Stimulated activated naive CD8-positive, alpha-beta T cell treated with anti-CD3 and anti-CD28 coated beads, Interleukin-15, amount 100 ng/mL, for 72 hours (primary cell): ENCODE data around the gene TVP23C.
"Not testable (repeated sequence)": the region's sequence is repeated elsewhere in the genome, so short reads cannot be mapped to it uniquely, and the experiment has no call there.

Source experiments
- ATAC-seq: fragments of 150-1000 bp; cut with Tn5 transposase; 2 replicates; pipeline ENCODE4 v1.10.0; 2021; ENCODE audit warnings: mild to moderate bottlenecking, moderate library complexity
- DNase-seq, 2 donors: peaks; one replicate each; pipeline ENCODE4 v3.0.0; 2021 to 2022
- H3K27ac Mint-ChIP-seq, 2 donors: one replicate each; pipeline ENCODE4 v1.8.0; 2022; ENCODE audit warnings: mild to moderate bottlenecking in 2 of 2, mixed read lengths in 2 of 2, moderate library complexity in 2 of 2
- H3K27me3 Mint-ChIP-seq: one replicate; pipeline ENCODE4 v1.8.0; 2022; ENCODE audit warnings: mixed read lengths
- H3K4me1 Mint-ChIP-seq: one replicate; pipeline ENCODE4 v1.8.0; 2022; ENCODE audit warnings: mild to moderate bottlenecking, mixed read lengths
- H3K4me3 Mint-ChIP-seq, 2 donors: one replicate each; pipeline ENCODE4 v1.8.0; 2022; ENCODE audit warnings: mild to moderate bottlenecking in 2 of 2, mixed read lengths in 2 of 2, moderate library complexity in 1 of 2
- H3K9me3 Mint-ChIP-seq, 2 donors: one replicate each; pipeline ENCODE4 v1.8.0; 2022; ENCODE audit warnings: mixed read lengths in 2 of 2

Gene TVP23C

GRCh38 chr17:15509095-15509494 is 54.2 kb downstream of the TVP23C start:
- ATAC-seq (no peak), DNase-seq (no peak)
- Mint-ChIP-seq H3K4me1 (no peaks in the 10 kb centered on the region), H3K4me3 (no peak overlapping the region), H3K27me3 (no peaks in the 10 kb centered on the region), H3K27ac (no peak overlapping the region), H3K9me3 (no peaks in the 10 kb centered on the region)

- DNase-seq (no peak), ATAC-seq (no peak)
- H3K4me3 Mint-ChIP-seq: no peak overlapping the region
- H3K9me3 Mint-ChIP-seq: no peaks in the 10 kb centered on the region
- H3K27ac Mint-ChIP-seq: no peak overlapping the region
- H3K27me3 Mint-ChIP-seq: no peaks in the 10 kb centered on the region
- H3K4me1 Mint-ChIP-seq: no peaks in the 10 kb centered on the region
Observed at GRCh38 chr17:15508466-15508865, 54.8 kb downstream of the TVP23C start.

- no peak for DNase-seq
- H3K27me3 Mint-ChIP-seq: no peaks in the 10 kb centered on the region
- ATAC-seq: no peak
- H3K4me3 Mint-ChIP-seq: no peak overlapping the region
- peaks cover 3% of the 10 kb centered on the region for H3K4me1 Mint-ChIP-seq
- H3K27ac Mint-ChIP-seq: peak overlapping the region in 1 of 2 donors; percentile 52
- H3K9me3 Mint-ChIP-seq: no peaks in the 10 kb centered on the region
Observed at GRCh38 chr17:15507896-15508295, 55.4 kb downstream of the TVP23C start.

GRCh38 chr17:15507001-15507400 is 56.3 kb downstream of the TVP23C start:
- Mint-ChIP-seq H3K4me3 (no peak overlapping the region), H3K4me1 (peaks cover 10% of the 10 kb centered on the region), H3K9me3 (no peaks in the 10 kb centered on the region), H3K27ac (no peak overlapping the region), H3K27me3 (no peaks in the 10 kb centered on the region)
- no peak for DNase-seq
- ATAC-seq: no peak

GRCh38 chr17:15505708-15506107 is 57.6 kb downstream of the TVP23C start:
- not testable (repeated sequence) for H3K4me3 Mint-ChIP-seq, H3K27ac Mint-ChIP-seq, H3K9me3 Mint-ChIP-seq, DNase-seq, ATAC-seq, H3K27me3 Mint-ChIP-seq
- peaks cover 10% of the 10 kb centered on the region for H3K4me1 Mint-ChIP-seq

- no peak for DNase-seq
- Mint-ChIP-seq H3K4me3 (no peak overlapping the region), H3K27ac (no peak overlapping the region), H3K4me1 (peaks cover 10% of the 10 kb centered on the region), H3K27me3 (no peaks in the 10 kb centered on the region), H3K9me3 (no peaks in the 10 kb centered on the region)
- ATAC-seq: no peak
Observed at GRCh38 chr17:15503731-15504130, 59.6 kb downstream of the TVP23C start.

GRCh38 chr17:15502369-15503112 is 60.7 kb downstream of the TVP23C start:
- Mint-ChIP-seq H3K27ac (no peak overlapping the region), H3K27me3 (no peaks in the 10 kb centered on the region), H3K4me1 (peaks cover 10% of the 10 kb centered on the region), H3K9me3 (no peaks in the 10 kb centered on the region), H3K4me3 (peak overlapping the region; percentile 10 to 32)
- ATAC-seq (peak; percentile 94), DNase-seq (peak; percentile 69 to 80)

GRCh38 chr17:15501793-15502192 is 61.5 kb downstream of the TVP23C start:
- Mint-ChIP-seq H3K9me3 (no peaks in the 10 kb centered on the region), H3K27me3 (no peaks in the 10 kb centered on the region), H3K4me3 (no peak overlapping the region), H3K27ac (peak overlapping the region in 1 of 2 donors; percentile 45), H3K4me1 (peaks cover 10% of the 10 kb centered on the region)
- no peak for DNase-seq
- no peak for ATAC-seq

- no peak for DNase-seq
- no peak overlapping the region for H3K4me3 Mint-ChIP-seq
- peaks cover 10% of the 10 kb centered on the region for H3K4me1 Mint-ChIP-seq
- no peak for ATAC-seq
- no peak overlapping the region for H3K27ac Mint-ChIP-seq
- no peaks in the 10 kb centered on the region for H3K9me3 Mint-ChIP-seq
- H3K27me3 Mint-ChIP-seq: no peaks in the 10 kb centered on the region
Observed at GRCh38 chr17:15501282-15501681, 62.0 kb downstream of the TVP23C start.

- H3K4me3 Mint-ChIP-seq: no peak overlapping the region
- H3K27me3 Mint-ChIP-seq: no peaks in the 10 kb centered on the region
- peak overlapping the region in 1 of 2 donors; percentile 64 for H3K27ac Mint-ChIP-seq
- ATAC-seq (peak; percentile 51), DNase-seq (no peak)
- no peaks in the 10 kb centered on the region for H3K9me3 Mint-ChIP-seq
- H3K4me1 Mint-ChIP-seq: peaks cover 9% of the 10 kb centered on the region
Observed at GRCh38 chr17:15498107-15498506, 65.2 kb downstream of the TVP23C start.

GRCh38 chr17:15496735-15497670 is 66.3 kb downstream of the TVP23C start:
- no peak overlapping the region for H3K4me3 Mint-ChIP-seq
- no peak for DNase-seq
- ATAC-seq: no peak
- H3K27me3 Mint-ChIP-seq: no peaks in the 10 kb centered on the region
- no peaks in the 10 kb centered on the region for H3K9me3 Mint-ChIP-seq
- H3K27ac Mint-ChIP-seq: peak overlapping the region in 1 of 2 donors; percentile 14
- no peaks in the 10 kb centered on the region for H3K4me1 Mint-ChIP-seq

GRCh38 chr17:15494821-15495220 is 68.5 kb downstream of the TVP23C start:
- Mint-ChIP-seq H3K4me3 (no peak overlapping the region), H3K9me3 (no peaks in the 10 kb centered on the region), H3K27me3 (no peaks in the 10 kb centered on the region), H3K4me1 (peaks cover 7% of the 10 kb centered on the region), H3K27ac (no peak overlapping the region)
- DNase-seq: no peak
- ATAC-seq: no peak

- H3K4me1 Mint-ChIP-seq: peaks cover 7% of the 10 kb centered on the region
- no peaks in the 10 kb centered on the region for H3K9me3 Mint-ChIP-seq
- H3K4me3 Mint-ChIP-seq: no peak overlapping the region
- no peak for DNase-seq
- no peak for ATAC-seq
- H3K27ac Mint-ChIP-seq: no peak overlapping the region
- H3K27me3 Mint-ChIP-seq: no peaks in the 10 kb centered on the region
Observed at GRCh38 chr17:15493693-15494035, 69.6 kb downstream of the TVP23C start.

- Mint-ChIP-seq H3K4me3 (no peak overlapping the region), H3K27me3 (no peaks in the 10 kb centered on the region), H3K9me3 (no peaks in the 10 kb centered on the region), H3K4me1 (peaks cover 7% of the 10 kb centered on the region), H3K27ac (no peak overlapping the region)
- DNase-seq: no peak
- no peak for ATAC-seq
Observed at GRCh38 chr17:15492791-15493692, 70.2 kb downstream of the TVP23C start.

- H3K27me3 Mint-ChIP-seq: no peaks in the 10 kb centered on the region
- no peak overlapping the region for H3K27ac Mint-ChIP-seq
Observed at GRCh38 chr17:15492186-15492585, 71.1 kb downstream of the TVP23C start.

More at GRCh38 chr17:15492186-15492585, 71.1 kb downstream of the TVP23C start:
- peaks cover 7% of the 10 kb centered on the region for H3K4me1 Mint-ChIP-seq
- no peak overlapping the region for H3K4me3 Mint-ChIP-seq
- no peak for DNase-seq
- ATAC-seq: no peak
- no peaks in the 10 kb centered on the region for H3K9me3 Mint-ChIP-seq
